ENCODE data around the gene HMGB4.

HMGB4 gene

GRCh38 chr1:33826711-33827110, 37.2 kb upstream of the HMGB4 start:
- Mint-ChIP-seq H3K9me3 (peaks cover 0 to 7% of the 10 kb centered on the region in 2 donors), H3K27ac (no peak overlapping the region), H3K4me1 (no peaks in the 10 kb centered on the region), H3K4me3 (no peak overlapping the region), H3K36me3 (no peaks in the 10 kb centered on the region), H3K27me3 (peaks cover 11 to 23% of the 10 kb centered on the region in 2 donors)
- ATAC-seq (replicated peaks) (no peak), DNase-seq (no peak)

GRCh38 chr1:33828059-33828458, 35.8 kb upstream of the HMGB4 start:
- Mint-ChIP-seq H3K36me3 (no peaks in the 10 kb centered on the region), H3K4me1 (no peaks in the 10 kb centered on the region), H3K4me3 (no peak overlapping the region), H3K27ac (no peak overlapping the region), H3K9me3 (peaks cover 0 to 11% of the 10 kb centered on the region in 2 donors), H3K27me3 (peaks cover 10 to 11% of the 10 kb centered on the region in 2 donors)
- DNase-seq (no peak), ATAC-seq (replicated peaks) (no peak)

- DNase-seq = no peak
- no peak for ATAC-seq (replicated peaks)
- no peak overlapping the region for H3K27ac Mint-ChIP-seq
- no peak overlapping the region for H3K4me3 Mint-ChIP-seq
- H3K36me3 Mint-ChIP-seq = no peaks in the 10 kb centered on the region
- peaks cover 0 to 11% of the 10 kb centered on the region in 2 donors for H3K9me3 Mint-ChIP-seq
- H3K4me1 Mint-ChIP-seq = no peaks in the 10 kb centered on the region
- H3K27me3 Mint-ChIP-seq = peaks cover 7 to 11% of the 10 kb centered on the region in 2 donors
Observed at GRCh38 chr1:33828654-33829053, 35.2 kb upstream of the HMGB4 start.

GRCh38 chr1:33836911-33837310, 27.0 kb upstream of the HMGB4 start:
- Mint-ChIP-seq H3K4me1 (no peaks in the 10 kb centered on the region), H3K27ac (no peak overlapping the region), H3K9me3 (peaks cover 5 to 6% of the 10 kb centered on the region in 2 donors), H3K4me3 (no peak overlapping the region), H3K36me3 (no peaks in the 10 kb centered on the region), H3K27me3 (no peaks in the 10 kb centered on the region)
- DNase-seq (no peak), ATAC-seq (replicated peaks) (no peak)

- ATAC-seq (replicated peaks) (no peak), DNase-seq (no peak)
- Mint-ChIP-seq H3K9me3 (peaks cover 5% of the 10 kb centered on the region in 2 donors), H3K4me3 (no peak overlapping the region), H3K27ac (no peak overlapping the region), H3K27me3 (no peaks in the 10 kb centered on the region), H3K4me1 (no peaks in the 10 kb centered on the region), H3K36me3 (no peaks in the 10 kb centered on the region)
Observed at GRCh38 chr1:33837635-33838034, 26.2 kb upstream of the HMGB4 start.

GRCh38 chr1:33841494-33841893, 22.4 kb upstream of the HMGB4 start:
- H3K27ac Mint-ChIP-seq = no peak overlapping the region
- H3K9me3 Mint-ChIP-seq = peaks cover 5% of the 10 kb centered on the region in 2 donors
- H3K27me3 Mint-ChIP-seq = no peaks in the 10 kb centered on the region
- DNase-seq = no peak
- H3K36me3 Mint-ChIP-seq = no peaks in the 10 kb centered on the region
- no peak for ATAC-seq (replicated peaks)
- no peaks in the 10 kb centered on the region for H3K4me1 Mint-ChIP-seq
- H3K4me3 Mint-ChIP-seq = no peak overlapping the region

- no peak for DNase-seq
- Mint-ChIP-seq H3K9me3 (peaks cover 0 to 2% of the 10 kb centered on the region in 2 donors), H3K27me3 (no peaks in the 10 kb centered on the region), H3K36me3 (no peaks in the 10 kb centered on the region), H3K4me1 (no peaks in the 10 kb centered on the region), H3K27ac (no peak overlapping the region), H3K4me3 (no peak overlapping the region)
- no peak for ATAC-seq (replicated peaks)
Observed at GRCh38 chr1:33842348-33842747, 21.5 kb upstream of the HMGB4 start.

- Mint-ChIP-seq H3K27me3 (no peaks in the 10 kb centered on the region), H3K27ac (no peak overlapping the region), H3K36me3 (no peaks in the 10 kb centered on the region), H3K4me3 (no peak overlapping the region), H3K9me3 (peaks cover 0 to 2% of the 10 kb centered on the region in 2 donors), H3K4me1 (no peaks in the 10 kb centered on the region)
- no peak for DNase-seq
- ATAC-seq (replicated peaks) = no peak
Observed at GRCh38 chr1:33844166-33844565, 19.7 kb upstream of the HMGB4 start.

- no peak for ATAC-seq (replicated peaks)
- no peaks in the 10 kb centered on the region for H3K36me3 Mint-ChIP-seq
- no peaks in the 10 kb centered on the region for H3K4me1 Mint-ChIP-seq
- H3K27me3 Mint-ChIP-seq = peaks cover 0 to 4% of the 10 kb centered on the region in 2 donors
- no peak overlapping the region for H3K27ac Mint-ChIP-seq
- H3K4me3 Mint-ChIP-seq = no peak overlapping the region
- DNase-seq = no peak
- H3K9me3 Mint-ChIP-seq = peaks cover 0 to 2% of the 10 kb centered on the region in 2 donors
Observed at GRCh38 chr1:33846861-33847260, 17.0 kb upstream of the HMGB4 start.

GRCh38 chr1:33848205-33848937, 15.5 kb upstream of the HMGB4 start:
- ATAC-seq (replicated peaks) = no peak
- DNase-seq = no peak
- no peaks in the 10 kb centered on the region for H3K9me3 Mint-ChIP-seq
- no peaks in the 10 kb centered on the region for H3K36me3 Mint-ChIP-seq
- no peaks in the 10 kb centered on the region for H3K4me1 Mint-ChIP-seq
- peaks cover 7 to 9% of the 10 kb centered on the region in 2 donors for H3K27me3 Mint-ChIP-seq
- H3K27ac Mint-ChIP-seq = no peak overlapping the region
- H3K4me3 Mint-ChIP-seq = no peak overlapping the region

- DNase-seq (no peak), ATAC-seq (replicated peaks) (no peak)
- H3K4me3 Mint-ChIP-seq = no peak overlapping the region
- H3K9me3 Mint-ChIP-seq = no peaks in the 10 kb centered on the region
- H3K36me3 Mint-ChIP-seq = no peaks in the 10 kb centered on the region
- H3K27ac Mint-ChIP-seq = no peak overlapping the region
- no peaks in the 10 kb centered on the region for H3K4me1 Mint-ChIP-seq
- H3K27me3 Mint-ChIP-seq = peaks cover 7 to 9% of the 10 kb centered on the region in 2 donors
Observed at GRCh38 chr1:33849211-33849610, 14.7 kb upstream of the HMGB4 start.

- H3K4me1 Mint-ChIP-seq = no peaks in the 10 kb centered on the region
- H3K27ac Mint-ChIP-seq = no peak overlapping the region
- H3K9me3 Mint-ChIP-seq = peaks cover 0 to 2% of the 10 kb centered on the region in 2 donors
- H3K36me3 Mint-ChIP-seq = no peaks in the 10 kb centered on the region
- peaks cover 7 to 9% of the 10 kb centered on the region in 2 donors for H3K27me3 Mint-ChIP-seq
- no peak for ATAC-seq (replicated peaks)
- H3K4me3 Mint-ChIP-seq = no peak overlapping the region
- no peak for DNase-seq
Observed at GRCh38 chr1:33850481-33850880, 13.4 kb upstream of the HMGB4 start.

- H3K4me3 Mint-ChIP-seq = no peak overlapping the region
- peaks cover 7 to 9% of the 10 kb centered on the region in 2 donors for H3K27me3 Mint-ChIP-seq
- H3K36me3 Mint-ChIP-seq = no peaks in the 10 kb centered on the region
- H3K27ac Mint-ChIP-seq = no peak overlapping the region
- DNase-seq (no peak), ATAC-seq (replicated peaks) (no peak)
- peaks cover 0 to 4% of the 10 kb centered on the region in 2 donors for H3K9me3 Mint-ChIP-seq
- H3K4me1 Mint-ChIP-seq = no peaks in the 10 kb centered on the region
Observed at GRCh38 chr1:33852711-33853110, 11.2 kb upstream of the HMGB4 start.

- DNase-seq (no peak), ATAC-seq (replicated peaks) (no peak)
- Mint-ChIP-seq H3K27ac (no peak overlapping the region), H3K9me3 (peaks cover 2 to 4% of the 10 kb centered on the region in 2 donors), H3K4me3 (no peak overlapping the region), H3K36me3 (no peaks in the 10 kb centered on the region), H3K27me3 (peaks cover 7 to 13% of the 10 kb centered on the region in 2 donors), H3K4me1 (no peaks in the 10 kb centered on the region)
Observed at GRCh38 chr1:33853431-33853830, 10.4 kb upstream of the HMGB4 start.

GRCh38 chr1:33854091-33854490, 9.8 kb upstream of the HMGB4 start:
- Mint-ChIP-seq H3K4me1 (no peaks in the 10 kb centered on the region), H3K4me3 (no peak overlapping the region), H3K27me3 (peaks cover 7 to 13% of the 10 kb centered on the region in 2 donors), H3K27ac (no peak overlapping the region), H3K36me3 (no peaks in the 10 kb centered on the region), H3K9me3 (peaks cover 2 to 4% of the 10 kb centered on the region in 2 donors)
- DNase-seq (no peak), ATAC-seq (replicated peaks) (no peak)

Data from stimulated activated naive B cell treated with anti-CD40 and anti-IgM and Interleukin-4, amounts not matched to agents 10 μg/mL and 1 μg/mL and 100 μg/mL, for 72 hours (primary cell).